ENCODE results near the gene ZBTB16.

DNA sequence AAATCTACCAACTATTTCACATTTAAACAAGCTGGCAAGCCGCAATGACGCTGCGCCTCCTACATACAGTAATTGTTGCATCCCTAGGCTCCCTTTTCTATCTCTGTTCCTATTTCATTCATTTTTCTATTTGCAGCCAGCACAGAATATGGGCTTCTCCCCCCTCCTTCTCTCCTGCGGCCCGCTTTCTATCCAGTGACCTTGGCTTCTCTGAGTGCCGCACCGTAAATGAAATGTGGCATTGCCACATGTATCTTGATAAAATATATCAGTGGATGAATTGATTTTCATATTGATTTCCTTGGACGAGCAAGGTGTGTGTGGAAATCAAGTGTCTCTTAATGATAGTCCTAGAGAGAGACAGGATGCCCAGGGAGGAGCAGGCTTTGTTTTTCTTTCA, 70.2 kb downstream of the ZBTB16 start:
- TF ChIP-seq, protein P1, sequence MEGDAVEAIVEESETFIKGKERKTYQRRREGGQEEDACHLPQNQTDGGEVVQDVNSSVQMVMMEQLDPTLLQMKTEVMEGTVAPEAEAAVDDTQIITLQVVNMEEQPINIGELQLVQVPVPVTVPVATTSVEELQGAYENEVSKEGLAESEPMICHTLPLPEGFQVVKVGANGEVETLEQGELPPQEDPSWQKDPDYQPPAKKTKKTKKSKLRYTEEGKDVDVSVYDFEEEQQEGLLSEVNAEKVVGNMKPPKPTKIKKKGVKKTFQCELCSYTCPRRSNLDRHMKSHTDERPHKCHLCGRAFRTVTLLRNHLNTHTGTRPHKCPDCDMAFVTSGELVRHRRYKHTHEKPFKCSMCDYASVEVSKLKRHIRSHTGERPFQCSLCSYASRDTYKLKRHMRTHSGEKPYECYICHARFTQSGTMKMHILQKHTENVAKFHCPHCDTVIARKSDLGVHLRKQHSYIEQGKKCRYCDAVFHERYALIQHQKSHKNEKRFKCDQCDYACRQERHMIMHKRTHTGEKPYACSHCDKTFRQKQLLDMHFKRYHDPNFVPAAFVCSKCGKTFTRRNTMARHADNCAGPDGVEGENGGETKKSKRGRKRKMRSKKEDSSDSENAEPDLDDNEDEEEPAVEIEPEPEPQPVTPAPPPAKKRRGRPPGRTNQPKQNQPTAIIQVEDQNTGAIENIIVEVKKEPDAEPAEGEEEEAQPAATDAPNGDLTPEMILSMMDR (IDR thresholded peaks at IDR 0.05; ENCODE audit: insufficient read depth, low read length), result no peak
- no peak for TF ChIP-seq GABPA (IDR thresholded peaks at IDR 0.05; ENCODE audit: low read depth)
- TF ChIP-seq POLR2AphosphoS5 (IDR thresholded peaks at IDR 0.05; ENCODE audit: low read depth), result no peak
- TF ChIP-seq, protein P2, sequence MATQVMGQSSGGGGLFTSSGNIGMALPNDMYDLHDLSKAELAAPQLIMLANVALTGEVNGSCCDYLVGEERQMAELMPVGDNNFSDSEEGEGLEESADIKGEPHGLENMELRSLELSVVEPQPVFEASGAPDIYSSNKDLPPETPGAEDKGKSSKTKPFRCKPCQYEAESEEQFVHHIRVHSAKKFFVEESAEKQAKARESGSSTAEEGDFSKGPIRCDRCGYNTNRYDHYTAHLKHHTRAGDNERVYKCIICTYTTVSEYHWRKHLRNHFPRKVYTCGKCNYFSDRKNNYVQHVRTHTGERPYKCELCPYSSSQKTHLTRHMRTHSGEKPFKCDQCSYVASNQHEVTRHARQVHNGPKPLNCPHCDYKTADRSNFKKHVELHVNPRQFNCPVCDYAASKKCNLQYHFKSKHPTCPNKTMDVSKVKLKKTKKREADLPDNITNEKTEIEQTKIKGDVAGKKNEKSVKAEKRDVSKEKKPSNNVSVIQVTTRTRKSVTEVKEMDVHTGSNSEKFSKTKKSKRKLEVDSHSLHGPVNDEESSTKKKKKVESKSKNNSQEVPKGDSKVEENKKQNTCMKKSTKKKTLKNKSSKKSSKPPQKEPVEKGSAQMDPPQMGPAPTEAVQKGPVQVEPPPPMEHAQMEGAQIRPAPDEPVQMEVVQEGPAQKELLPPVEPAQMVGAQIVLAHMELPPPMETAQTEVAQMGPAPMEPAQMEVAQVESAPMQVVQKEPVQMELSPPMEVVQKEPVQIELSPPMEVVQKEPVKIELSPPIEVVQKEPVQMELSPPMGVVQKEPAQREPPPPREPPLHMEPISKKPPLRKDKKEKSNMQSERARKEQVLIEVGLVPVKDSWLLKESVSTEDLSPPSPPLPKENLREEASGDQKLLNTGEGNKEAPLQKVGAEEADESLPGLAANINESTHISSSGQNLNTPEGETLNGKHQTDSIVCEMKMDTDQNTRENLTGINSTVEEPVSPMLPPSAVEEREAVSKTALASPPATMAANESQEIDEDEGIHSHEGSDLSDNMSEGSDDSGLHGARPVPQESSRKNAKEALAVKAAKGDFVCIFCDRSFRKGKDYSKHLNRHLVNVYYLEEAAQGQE (IDR thresholded peaks at IDR 0.05; ENCODE audit: insufficient replicate concordance, low read depth), result no peak
- TF ChIP-seq SPI1 (IDR thresholded peaks at IDR 0.05; ENCODE audit: borderline replicate concordance, low read depth), result no peak

Data from HL-60 (cell line).